Right ventricle myocardium inferior (tissue), 1 donor: ENCODE measurements around the gene MRTFB. TPM values are rescaled to one million over a fixed set of nuclear protein-coding genes. Genes with fewer than 3 reads are reported as not detected.

Experiments used
- ATAC-seq: fragments of 200-7000 bp; cut with Tn5 transposase; one replicate; pipeline ENCODE4 v1.9.1; 2020; ENCODE audit warnings: mild to moderate bottlenecking, moderate library complexity
- DNase-seq: peaks from one replicate; pipeline ENCODE4 v3.0.0; 2021; ENCODE audit errors: missing footprints
- intact Hi-C: fragments of 100-400 bp; cut with DNase I; formaldehyde crosslinking; loops from one replicate; pipeline ENCODE4 v1.11.0; 2022
- total RNA-seq: library from RNA; stranded (reverse); fragmentation: NEBNext Ultra II Directional; extraction: Animal tissue kit (Norgen Biotek cat#: 25700); gene quantifications from one replicate; pipeline ENCODE4 v1.2.1, GENCODE V29; 2021
- donor health status: DM: no; HTN: yes; CAD: no; lungs with severe emphysema.

Gene MRTFB
- total RNA-seq, 1 donor from 2014 or later: 23.8 TPM

- ATAC-seq (peak; percentile 93), DNase-seq (peak; percentile 94)
- intact Hi-C loops: loop anchor here (5.0 kb wide), 2 partner anchors 242 to 363 kb away; partner anchors contain the start of gene ERCC4
These were observed 214.6 kb downstream of the MRTFB start for GRCh38 chr16:14285513-14286367.

- intact Hi-C loops: loop anchor here (5.0 kb wide), 2 partner anchors 241 to 364 kb away; partner anchors contain the start of gene ERCC4
- no peak for ATAC-seq
- DNase-seq: no peak
These were observed 215.5 kb downstream of the MRTFB start for GRCh38 chr16:14286368-14287230.

DNA sequence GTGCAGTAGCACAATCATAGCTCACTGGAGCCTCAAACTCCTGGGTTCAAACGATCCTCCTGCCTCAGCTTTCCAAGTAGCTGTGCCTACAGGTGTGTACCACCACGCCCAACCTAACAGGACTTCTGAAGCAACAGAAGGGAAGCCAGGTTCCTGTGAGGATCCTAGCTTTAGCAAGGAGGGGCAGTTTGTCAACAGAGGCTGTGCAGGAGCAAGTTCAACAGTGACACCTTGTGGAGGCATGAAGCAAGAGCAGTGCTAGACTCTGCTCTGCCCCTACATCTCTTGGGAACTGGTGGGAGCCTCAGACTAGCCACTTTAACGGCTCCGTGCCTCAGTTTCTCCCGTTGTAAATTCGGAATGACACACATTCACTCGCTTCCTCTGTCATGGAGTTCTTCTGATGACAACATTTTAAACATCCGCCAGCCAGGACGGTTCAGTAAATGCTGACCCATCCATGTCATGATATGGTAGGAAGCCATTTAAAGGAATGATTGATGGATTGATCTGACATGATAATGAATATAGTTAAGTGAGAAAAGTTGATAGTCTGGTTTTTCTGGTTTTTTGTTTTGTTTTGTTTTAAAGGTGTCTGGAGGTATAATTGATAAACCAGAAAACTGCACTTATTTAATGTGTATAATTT is 218.7 kb downstream of the MRTFB start:
- no peak for ATAC-seq
- intact Hi-C loops: loop anchor here (5.0 kb wide), 2 partner anchors 237 to 368 kb away; partner anchors contain the start of gene ERCC4
- no peak for DNase-seq

- no peak for DNase-seq
- intact Hi-C loops: no loop called here
- no peak for ATAC-seq
These were observed 220.2 kb downstream of the MRTFB start for GRCh38 chr16:14291286-14291685.

DNA sequence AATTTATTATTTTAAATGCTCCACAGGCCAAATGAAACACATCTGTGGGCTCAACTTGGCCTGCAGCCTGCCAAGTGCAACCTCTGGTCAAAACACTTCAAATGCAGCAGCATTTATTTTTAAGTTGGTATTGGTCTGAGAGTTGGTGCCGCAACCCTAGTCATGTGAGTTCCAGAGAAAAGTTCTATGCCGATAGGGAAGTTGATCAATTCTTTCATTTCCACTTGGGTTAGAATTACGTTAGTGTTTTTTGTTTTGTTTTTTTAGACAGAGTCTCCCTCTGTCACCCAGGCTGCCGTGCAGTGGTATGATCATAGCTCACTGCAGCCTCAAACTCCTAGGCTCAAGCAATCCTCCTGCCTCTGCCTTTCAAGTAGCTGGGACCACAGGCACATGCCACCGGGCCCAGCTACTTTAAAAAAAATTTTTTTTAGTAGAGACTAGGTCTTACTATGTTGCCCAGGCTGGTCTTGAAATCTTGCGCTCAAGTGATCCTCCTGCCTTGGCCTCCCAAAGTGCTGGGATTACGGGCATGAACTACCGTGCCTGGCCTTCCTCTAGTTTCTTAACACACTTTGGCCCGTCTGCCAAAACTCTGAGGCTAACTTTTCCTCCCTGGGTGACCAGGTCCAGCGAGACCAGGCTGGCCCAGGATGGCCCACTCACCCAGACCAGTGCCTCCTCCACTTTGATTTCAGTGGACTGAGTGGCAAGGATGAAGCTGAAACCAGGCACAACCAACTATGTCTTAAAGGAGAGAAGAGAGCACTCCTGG is 221.1 kb downstream of the MRTFB start:
- intact Hi-C loops: no loop called here
- ATAC-seq (no peak), DNase-seq (no peak)

DNA sequence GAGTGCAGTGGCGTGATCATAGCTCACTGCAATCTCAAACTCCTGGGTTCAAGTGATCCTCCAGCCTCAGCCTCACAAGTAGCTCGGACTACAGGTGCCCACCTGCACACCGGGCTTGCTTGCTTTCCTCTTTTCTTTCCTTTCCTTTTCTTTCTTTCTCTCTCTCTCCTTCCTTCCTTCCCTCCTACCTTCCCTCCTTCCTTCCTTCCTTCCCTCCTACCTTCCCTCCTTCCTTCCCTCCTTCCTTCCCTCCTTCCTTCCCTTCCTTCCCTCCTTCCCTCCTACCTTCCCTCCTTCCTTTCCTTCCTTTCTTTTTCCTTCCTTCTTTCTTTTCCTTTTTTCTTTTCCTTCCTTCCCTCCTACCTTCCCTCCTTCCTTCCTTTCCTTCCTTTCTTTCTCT is 225.5 kb downstream of the MRTFB start:
- ATAC-seq (no peak), DNase-seq (no peak)
- intact Hi-C loops: no loop called here

GRCh38 chr16:14298374-14299122 is 227.4 kb downstream of the MRTFB start:
- no peak for ATAC-seq
- intact Hi-C loops: no loop called here
- DNase-seq: no peak

DNA sequence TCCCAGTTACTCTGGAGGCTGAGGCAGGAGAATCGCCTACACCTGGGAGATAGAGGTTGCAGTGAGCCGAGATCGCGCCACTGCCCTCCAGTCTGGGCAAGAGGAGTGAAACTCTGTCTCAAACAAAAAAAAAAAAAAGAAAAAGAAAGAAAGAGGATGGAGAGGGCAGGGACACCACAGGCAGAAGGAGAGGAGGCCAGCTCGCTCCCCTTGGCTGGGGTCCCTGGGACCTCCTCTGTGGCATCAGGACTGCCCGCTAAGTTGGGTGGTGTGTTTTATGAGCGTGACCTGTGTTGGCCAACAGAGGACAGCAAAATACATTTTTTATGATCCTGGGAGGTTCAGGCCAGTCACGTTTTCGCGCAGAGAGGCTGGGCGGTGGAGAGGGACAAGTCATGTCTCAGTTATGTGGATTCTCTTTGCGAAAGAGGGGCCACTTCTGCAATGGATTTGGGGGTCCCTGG is 229.6 kb downstream of the MRTFB start:
- peak; percentile 79 for DNase-seq
- peak; percentile 82 for ATAC-seq
- intact Hi-C loops: loop anchor here (1.0 kb wide), 1 partner anchor 229 kb away; no protein-coding TSS in a partner anchor

DNA sequence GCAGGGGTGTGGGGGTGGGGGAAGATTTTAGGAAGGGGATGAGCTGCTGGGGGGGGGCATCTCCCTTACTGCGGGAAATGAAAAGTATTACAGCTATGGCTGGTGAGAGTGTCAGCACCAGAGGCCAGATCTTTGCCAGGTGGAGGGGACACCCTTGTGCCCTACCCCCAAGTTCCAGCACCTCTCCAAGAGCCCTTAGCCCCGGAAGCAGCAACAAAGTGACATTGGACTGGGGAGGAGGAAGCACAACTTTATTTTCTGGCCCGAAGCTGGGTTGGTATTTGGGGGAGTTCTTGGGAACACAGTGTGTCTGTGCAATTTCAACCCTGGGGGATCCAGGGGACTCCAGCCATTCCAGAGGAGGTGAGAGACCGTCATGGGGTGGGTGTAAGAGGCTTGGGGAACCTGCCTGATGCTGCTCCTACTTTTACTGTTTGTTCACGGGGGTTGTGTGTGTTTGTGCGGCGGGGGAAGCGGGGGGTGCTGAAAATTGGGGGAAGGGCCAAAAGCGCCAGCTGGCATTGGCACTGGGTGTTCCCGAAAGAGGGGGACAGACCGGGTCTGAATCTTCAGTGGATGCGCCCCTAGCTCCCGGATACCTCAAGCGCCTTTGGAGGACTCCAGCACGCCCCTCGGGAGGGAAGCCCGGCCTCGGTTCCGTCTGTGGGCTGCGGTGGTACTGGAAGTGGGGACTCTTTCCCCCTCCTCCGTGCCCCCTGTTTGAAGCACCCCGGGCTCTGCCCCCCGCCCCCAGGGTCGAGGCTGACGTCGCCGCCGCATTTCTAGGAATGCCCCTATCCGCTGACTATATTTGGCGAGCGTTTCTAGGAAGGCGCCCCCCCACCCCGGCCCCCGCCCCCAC is 230.3 kb downstream of the MRTFB start:
- DNase-seq: no peak
- peak; percentile 20 for ATAC-seq
- intact Hi-C loops: loop anchor here (1.0 to 2.0 kb wide), 3 partner anchors 117 to 228 kb away; no protein-coding TSS in a partner anchor

GRCh38 chr16:14302031-14302398 is 230.9 kb downstream of the MRTFB start:
- ATAC-seq (peak; percentile 89), DNase-seq (peak; percentile 75)
- intact Hi-C loops: loop anchor here (2.0 kb wide), 2 partner anchors 117 to 187 kb away; no protein-coding TSS in a partner anchor

- intact Hi-C loops: loop anchor here (2.0 kb wide), 2 partner anchors 116 to 186 kb away; no protein-coding TSS in a partner anchor
- peak; percentile 14 for ATAC-seq
- DNase-seq: no peak
These were observed 231.5 kb downstream of the MRTFB start for GRCh38 chr16:14302399-14303181.

- intact Hi-C loops: loop anchor here (2.0 kb wide), 2 partner anchors 116 to 186 kb away; no protein-coding TSS in a partner anchor
These were observed 232.1 kb downstream of the MRTFB start for GRCh38 chr16:14303182-14303618.

DNA sequence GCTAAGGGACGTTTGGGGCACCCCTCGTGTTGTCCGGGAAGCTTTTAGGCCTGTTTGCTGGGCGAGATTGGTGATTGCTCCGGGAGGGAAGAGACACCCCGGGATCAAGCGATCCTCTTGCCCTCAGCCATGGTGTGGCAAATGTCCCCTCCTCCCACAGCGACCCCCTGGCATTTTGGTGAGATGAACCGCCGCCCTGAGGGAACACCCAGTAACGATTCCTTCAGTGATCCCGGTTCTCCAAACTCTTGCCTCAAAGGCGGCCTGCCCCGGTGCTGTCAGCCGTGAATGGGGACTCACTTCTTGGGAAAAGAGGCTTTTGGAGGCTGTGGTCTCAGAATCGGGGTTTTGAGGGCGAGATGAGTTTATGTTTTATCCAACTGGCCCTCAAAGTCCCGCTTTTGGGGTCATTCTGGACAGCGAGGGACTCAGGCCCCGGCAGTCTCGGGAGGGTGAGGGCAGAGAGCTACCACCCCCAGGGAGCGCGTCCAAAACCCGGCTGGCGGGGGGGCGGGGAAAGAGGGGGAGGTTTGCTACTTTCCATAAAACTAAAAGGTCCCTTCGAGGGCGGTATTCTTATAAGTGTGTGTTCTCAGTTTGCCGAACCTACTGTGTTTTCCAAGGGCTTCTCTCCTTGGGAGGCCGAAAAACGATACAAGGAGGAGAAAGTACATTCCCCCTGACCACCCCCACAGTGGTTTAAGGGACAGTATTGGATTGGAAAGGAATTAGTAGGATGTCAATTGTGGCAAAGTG is 232.7 kb downstream of the MRTFB start:
- DNase-seq (no peak), ATAC-seq (no peak)
- intact Hi-C loops: loop anchor here (2.0 kb wide), 2 partner anchors 115 to 185 kb away; no protein-coding TSS in a partner anchor

More at GRCh38 chr16:14303182-14303618, 232.1 kb downstream of the MRTFB start:
- DNase-seq: no peak
- ATAC-seq: no peak

DNA sequence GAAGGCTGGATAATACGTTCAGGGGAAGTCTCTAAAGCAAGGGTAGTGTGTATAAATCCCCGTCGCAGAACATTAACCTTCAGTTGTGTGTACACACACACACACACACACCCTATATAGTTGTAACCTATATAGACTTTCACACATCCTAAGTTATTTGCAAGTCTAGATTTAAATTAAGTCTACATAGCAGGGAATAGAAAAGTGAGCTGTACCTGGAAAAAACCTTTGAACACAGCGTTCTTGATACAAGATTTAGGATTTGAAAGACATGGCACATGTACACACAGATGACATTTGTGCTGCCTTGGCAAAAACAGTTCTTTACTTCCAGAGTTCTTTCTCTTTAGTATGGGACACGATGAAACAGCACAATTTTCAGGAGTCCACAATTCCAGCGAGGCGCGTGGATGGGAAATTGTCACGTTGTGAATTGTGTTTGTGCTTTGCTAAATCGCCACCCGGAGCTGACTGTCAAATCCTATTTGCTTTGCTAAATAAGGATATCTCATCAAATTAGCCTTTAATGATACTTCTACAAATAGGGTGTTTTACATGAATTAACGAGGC is 233.9 kb downstream of the MRTFB start:
- ATAC-seq: no peak
- intact Hi-C loops: loop anchor here (5.0 kb wide), 1 partner anchor 52 kb away; no protein-coding TSS in a partner anchor
- no peak for DNase-seq
